Suppressor macrophage treated with lipopolysaccharide for 4 hours (primary cell): Measurements from ENCODE around the gene SH2D3A.
"Not testable (repeated sequence)": the region's sequence is repeated elsewhere in the genome, so short reads cannot be mapped to it uniquely, and the experiment has no call there.

Experiments
- DNase-seq: peaks from one replicate; pipeline ENCODE4 v3.0.0-alpha.2; 2020

SH2D3A gene

DNA sequence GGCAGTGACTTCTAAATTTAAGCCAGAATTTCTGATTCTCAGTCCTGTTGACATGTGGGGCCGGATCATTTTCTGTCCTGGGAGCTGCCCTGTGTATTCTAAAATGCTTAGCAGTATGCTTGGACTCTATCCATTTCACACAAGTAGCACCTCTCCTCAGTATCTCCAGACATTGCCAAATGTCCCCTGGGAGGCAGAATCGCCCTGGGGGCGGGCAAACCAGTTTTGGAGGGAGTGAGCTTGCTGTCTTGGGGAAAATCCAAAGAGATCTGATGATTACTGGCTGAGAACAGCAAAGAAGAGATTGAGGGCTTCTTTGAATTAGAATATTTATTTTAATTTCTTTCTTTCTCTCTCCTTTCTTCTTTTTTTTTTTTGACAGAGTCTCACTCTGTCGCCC, 21.7 kb upstream of the SH2D3A start:
- no peak for DNase-seq

DNA sequence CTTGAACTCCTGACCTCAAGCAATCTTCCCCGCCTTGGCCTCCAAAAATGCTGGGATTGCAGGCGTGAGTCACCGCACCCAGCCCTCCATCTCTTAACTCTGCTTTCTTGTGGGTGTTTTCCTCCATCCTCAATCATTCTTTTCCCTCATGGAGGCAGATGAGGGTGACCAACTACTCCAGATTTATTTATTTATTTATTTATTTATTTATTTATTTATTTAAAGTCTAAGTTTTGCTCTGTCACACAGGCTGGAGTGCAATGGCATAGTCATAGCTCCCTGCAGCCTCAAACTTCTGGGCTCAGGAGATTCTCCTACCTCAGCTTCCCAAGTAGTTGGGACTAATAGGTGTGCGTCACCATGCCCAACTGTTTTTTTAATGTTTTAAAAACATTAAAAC, 20.2 kb upstream of the SH2D3A start:
- no peak for DNase-seq

DNA sequence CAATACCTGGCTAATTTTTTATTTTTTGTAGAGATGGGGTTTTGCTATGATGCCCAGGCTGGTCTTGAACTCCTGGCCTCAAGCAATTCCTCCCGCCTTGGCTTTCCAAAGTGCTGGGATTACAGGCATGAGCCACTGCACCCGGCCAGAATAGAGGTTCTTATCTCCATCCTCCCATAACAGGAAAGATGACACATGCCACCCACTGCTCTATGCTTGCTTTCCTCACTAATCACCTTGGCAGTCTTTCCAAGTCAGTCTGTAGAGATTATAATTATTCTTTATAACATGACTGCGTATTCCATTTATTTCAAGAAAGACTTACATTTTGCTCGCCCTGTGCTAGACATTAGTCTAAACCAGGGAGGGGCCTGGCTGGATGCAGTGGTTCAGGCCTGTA, 12.0 kb upstream of the SH2D3A start:
- DNase-seq, result no peak

DNA sequence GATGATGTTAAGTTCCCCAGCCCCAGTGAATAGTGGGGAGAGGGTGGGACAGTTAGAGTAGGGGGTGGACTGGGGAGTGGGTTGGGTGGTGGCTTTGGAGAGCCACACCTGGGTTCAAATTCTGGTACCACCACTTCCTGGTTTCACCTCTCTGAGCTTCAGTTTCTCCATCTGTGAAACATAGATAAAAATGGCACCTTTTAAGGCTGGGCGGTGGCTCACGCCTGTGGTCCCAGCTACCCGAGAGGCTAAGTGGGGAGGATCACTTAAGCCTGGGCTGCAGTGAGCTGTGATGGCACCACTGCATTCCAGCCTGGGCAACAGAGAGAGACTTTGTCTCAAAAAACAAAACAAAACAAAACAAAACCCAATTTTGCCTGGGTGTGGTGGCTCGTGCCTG, 11.2 kb upstream of the SH2D3A start:
- no peak for DNase-seq

DNA sequence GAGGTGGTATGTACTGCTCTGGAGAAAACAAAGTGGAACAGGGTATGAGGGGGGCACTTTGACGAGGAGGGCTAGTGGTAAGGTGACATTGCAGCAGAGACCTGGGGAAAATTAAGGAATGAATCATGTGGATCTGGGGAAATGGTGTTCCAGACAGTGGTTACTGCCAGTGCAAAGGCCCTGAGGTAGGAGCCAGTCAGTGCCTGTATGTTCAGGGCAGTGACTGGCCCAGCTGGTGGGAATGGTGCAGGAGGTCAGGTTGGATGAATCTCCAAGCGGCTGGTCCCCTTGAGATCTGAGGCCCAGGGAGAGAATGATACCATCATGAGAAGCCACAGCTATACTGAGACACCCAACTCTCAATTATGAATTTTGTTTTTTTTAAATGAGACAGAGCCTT, 10.2 kb upstream of the SH2D3A start:
- no peak for DNase-seq

DNA sequence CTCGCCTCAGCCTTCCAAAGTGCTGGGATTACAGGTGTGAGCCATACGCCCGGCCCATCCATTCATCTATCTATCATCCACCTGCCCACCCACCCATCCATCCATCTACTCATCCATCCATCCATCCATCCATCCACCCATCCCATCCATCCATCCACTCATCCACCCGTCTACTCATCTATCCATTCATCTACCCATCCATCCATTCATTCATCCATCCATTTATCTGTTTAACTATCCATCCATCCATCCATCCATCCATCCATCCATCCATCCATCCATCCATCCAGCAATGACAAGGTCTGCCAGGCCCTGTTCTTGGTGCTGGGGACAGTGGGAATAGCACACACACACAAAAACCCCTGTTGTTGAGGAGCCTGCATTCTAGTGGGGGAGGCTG, 9.8 kb upstream of the SH2D3A start:
- DNase-seq, result no peak

DNA sequence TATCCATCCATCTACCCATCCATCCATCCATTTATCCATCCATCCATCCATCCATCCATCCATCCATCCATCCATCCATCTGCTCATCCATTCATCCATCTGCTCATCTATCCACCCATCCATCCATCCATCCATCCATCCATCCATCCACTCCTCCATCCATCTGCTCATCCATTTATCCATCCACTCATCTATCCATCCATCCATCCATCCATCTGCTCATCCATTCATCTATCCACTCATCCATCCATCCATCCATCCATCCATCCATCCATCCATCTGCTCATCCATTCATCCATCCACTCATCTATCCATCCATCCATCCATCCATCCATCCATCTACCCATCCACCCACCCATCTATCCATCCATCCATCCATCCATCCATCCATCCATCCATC, 8.8 kb upstream of the SH2D3A start:
- not testable (repeated sequence) for DNase-seq

DNA sequence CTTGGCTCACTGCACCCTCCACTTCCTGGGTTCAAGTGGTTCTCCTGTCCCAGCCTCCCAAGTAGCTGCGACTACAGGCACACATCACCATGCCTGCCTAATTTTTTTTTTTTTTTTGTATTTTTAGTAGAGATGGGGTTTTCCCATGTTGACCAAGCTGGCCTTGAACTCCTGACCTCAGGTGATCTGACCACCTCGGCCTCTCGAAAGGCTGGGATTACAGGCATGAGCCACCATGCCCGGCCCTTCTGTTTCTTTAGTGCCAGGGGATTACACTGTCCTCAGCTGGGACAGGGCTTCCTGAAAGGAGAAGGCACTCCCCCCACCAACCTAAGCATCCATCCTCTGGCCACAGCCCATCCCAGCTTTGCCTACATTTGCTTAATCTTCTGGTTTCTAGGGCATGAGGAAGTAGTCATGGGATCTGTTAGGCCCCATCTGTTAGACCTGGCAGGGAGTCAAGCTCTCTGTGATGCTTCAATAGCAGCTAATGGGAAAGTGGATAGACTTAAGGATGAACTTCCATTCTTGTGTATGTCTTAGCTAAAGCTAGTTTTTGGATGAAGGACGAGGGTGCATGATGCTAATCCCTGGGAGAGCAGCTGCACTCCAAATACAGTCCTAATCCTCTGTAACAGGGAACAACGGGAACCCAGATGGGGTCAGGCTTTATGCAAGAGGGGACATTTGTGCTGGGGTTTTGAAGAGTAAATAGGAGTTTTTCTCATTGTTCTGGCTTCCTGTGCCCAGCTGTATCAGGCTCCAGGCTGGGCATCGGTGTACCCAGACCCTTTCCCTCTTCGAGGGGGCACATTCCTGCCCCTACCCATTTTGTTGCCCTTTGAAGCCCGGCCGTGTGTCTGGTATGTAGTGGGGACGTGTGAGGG, 7.8 kb upstream of the SH2D3A start:
- peak; percentile 80 for DNase-seq

DNA sequence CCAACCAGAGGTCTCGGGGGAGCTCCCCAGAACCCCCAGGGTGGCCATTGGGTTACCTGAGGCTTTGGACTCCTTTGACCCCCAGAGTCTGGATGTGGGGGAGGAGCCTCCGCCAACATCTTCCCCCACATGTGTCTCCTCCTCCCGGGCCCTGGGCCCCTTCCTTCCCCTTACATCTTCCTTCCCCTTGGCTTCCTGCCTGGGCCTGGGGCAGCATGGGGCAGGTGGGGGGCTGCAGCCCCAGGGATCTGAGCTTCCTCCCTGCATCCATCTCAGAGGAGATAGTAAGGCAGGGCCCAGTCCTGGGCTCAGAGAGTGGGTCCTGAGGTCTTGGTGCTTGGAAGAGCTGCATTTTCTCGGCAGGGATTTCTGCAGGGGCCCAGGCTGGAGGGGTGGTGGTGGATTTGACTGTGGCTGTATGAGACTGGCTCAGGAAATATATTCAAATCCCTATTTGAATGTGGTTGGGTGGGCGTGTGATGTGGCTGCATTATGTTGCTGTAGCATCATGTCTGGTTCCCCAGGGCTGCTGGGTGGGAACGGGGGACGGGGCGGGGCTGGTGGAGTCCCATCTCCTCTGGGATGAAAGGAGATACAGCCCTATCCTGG, 6.2 kb upstream of the SH2D3A start:
- peak; percentile 67 for DNase-seq

DNA sequence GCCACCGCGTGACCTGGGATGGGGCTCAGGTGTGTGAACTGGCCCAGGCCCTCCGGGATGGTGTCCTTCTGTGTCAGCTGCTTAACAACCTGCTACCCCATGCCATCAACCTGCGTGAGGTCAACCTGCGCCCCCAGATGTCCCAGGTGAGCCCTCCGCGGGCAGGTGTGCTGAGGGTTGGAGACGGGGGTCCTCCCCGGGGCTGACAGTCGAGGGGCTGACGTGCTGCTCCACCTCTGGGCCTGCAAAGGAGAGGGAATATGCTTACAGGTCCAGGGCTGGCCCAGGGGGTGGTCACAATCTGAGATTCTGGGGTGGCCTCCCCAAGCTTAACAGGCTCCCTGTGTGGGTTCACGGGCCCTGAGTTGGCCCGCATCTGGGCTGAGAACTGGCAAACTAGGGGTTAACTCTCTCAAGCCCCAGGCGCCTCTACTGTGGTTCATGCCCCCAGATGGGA, 5.7 kb upstream of the SH2D3A start:
- no peak for DNase-seq

DNA sequence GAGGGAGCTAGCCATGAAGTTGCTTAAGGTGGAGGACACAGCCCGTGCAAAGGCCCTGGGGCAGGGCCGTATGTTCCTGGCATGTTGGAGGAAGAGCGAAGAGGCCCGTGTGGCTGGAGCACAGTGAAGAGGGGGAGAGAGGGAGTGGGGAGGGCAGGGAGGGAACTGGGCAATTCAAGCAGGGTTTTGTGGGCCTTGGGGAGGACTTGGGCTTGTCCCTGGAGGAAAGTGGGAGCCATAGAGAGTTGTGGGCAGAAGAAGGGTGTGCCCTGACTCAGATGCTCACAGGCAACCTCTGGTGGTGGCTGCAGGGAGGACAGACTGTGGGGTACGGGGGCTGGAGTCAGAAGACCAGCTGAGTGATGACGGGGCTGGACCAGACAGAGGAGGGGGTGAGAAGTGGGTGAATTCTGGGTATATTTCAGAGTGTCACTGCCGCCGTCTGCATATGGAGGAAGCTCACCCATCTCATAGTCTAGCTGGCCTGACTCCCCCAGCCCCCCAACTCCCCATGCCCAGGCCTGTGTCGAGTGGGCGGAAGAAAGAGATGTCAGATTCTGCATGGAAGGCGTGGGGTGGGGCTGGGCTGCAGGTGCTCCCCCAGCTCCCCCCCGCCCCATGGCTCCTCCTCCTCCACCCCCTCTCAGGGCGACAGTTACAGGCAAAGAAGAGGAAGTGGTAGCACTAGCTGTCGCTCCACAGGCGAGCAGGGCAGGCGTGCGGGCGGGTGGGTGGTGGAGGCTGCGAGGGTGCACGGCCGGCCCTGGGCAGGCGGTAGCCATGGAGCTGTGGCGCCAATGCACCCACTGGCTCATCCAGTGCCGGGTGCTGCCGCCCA, 5.0 kb upstream of the SH2D3A start, which contains the start of gene VAV1:
Gene VAV1 (plus strand): TSS at position 681 of the 838 bp plus-strand sequence. CDS start 100 bp downstream, at position 781.
- peak; percentile 91 for DNase-seq

DNA sequence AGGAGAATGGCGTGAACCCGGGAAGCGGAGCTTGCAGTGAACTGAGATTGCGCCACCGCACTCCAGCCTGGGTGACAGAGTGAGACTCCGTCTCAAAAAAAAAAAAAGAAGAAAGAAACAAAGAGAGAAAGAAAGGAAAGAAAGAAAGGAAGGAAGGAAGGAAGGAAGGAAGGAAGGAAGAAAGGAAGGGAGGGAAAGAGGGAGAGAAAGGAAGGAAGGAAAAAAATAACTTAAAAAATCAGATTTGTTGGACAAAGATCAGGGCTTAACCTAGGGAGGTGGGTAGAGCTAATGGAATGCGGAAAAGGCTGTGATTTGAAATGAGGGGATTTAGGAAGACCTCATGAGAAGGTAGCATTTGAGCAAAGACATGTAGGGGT, 4.4 kb upstream of the SH2D3A start:
- DNase-seq, result not testable (repeated sequence)

DNA sequence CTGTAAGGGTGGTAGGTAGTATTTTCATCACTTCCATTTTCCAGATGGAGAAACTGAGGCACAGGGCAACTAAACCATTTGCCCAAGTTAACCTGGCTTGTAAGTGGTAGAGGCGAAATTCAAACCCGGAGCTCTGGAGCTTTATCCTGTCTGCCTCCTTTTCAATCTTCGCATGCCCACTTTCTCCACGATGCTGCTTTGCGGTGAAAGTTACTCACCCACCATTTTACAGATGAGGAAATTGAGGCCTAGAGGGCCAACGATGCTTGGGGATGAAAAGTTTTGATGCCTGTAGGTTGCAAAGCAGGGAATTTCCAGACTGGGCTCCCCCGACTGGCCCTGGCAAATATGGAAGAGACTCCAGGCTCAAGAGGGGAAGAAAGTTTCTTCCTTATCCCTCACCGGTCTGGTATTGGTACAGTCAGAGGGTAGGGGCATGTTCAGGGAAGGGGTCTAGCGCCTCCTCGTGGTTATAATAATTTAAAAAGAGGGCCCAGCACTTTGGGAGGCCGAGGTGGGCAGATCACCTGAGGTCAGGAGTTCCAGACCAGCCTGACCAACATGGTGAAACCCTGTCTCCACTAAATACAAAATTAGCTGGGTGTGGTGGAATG, 1.9 kb upstream of the SH2D3A start:
- DNase-seq, result peak; percentile 71

DNA sequence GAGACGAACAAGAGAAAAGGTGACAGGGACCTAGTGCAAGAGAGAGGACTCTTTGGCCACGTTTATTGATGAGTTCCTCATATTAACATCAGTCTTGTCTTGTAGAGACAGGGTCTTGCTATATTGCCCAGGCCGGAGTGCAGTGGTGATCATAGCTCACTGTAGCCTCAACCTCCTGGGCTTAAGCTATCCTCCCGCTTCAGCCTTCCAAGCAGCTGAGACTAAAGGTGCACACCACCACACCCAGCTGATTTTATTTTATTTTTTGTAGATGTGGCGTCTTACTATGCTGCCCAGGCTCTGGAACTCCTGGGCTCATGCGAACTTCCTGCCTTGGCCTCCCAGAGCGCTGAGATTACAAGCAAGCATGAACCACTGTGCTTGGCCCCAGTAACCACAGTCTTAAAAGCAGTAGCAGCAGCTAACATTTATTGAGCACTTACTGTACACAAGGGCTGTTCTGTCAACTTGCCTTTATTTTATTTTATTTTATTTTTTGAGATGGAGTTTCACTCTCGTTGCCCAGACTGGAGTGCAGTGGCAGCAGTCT, 1.1 kb upstream of the SH2D3A start:
- no peak for DNase-seq

DNA sequence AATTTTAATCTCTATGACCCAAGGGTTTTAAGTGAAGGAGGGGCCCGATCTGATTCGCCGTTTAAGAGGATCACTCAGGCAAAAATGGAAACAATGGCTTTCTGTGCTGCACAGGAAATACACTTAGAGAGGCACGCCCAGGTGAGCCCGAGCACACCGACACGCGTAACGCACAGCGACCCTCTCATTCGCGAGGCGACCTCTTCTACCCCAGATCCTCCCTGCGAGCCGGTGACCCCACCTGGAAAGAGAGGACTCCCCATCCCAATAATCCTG, 216 bp downstream of the SH2D3A start:
- DNase-seq, result no peak

DNA sequence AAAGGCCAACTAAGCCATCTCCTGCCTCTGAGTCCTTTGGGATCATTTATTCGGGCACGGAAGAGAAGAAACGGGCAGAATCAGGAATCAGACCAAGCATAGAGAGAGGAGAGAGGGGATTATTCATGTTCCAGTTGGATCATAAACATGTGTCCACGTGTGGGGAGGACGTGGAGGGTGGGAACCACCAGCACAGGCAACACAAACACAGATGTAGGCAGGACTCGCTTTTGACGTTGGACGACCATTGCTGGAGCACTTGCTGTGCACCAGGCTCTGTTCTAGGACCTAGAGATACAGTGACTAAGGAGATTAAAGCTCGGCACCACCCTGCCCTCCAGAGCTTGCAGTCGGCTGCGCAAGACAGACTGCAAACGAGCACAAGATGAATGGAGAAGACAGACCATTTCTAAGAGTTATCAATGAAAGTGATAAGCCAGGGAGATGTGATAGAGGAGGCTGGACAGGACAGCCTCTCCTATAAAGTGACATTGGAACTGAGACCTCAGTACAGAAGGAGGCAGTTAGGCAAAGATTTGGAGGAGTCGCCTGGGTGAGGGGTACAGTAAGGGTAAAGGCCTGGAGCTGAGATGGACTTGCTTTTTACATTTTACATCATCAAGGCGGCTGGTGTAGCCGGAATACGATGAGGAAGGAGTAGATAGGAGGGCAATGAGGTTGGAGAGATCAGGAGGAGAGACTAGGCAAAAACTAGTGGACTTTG, 716 bp downstream of the SH2D3A start:
- no peak for DNase-seq

DNA sequence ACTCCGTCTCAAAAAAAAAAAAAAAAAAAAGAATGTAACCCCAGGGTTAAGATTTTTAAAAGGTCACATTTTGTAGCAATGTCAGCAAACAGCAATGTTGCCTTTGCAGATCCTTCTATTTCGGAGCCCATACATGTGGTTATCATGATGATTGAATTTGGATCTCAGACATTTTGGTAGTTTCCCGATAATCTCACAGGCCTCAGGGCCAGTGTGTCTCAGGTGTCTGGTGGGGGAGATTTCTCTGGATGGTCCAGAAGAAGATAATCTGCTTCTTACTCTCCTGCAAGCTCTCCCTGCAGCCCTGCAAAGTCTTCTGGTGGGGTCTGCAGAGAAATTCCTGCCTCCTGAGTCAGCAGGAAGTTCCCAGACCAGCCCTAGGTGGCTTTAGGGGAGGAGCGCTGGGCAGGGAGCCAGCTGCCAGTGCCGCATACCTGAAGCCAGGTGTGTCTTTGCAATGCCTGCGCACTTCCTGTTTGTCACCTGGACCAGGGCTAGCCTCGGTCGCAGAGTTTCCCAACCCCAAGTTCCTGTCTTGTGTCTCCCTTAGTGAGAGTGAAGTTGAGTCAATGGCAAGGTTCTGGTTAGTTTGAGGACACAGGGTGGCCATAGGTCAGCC, 1.4 kb downstream of the SH2D3A start:
- DNase-seq, result no peak

DNA sequence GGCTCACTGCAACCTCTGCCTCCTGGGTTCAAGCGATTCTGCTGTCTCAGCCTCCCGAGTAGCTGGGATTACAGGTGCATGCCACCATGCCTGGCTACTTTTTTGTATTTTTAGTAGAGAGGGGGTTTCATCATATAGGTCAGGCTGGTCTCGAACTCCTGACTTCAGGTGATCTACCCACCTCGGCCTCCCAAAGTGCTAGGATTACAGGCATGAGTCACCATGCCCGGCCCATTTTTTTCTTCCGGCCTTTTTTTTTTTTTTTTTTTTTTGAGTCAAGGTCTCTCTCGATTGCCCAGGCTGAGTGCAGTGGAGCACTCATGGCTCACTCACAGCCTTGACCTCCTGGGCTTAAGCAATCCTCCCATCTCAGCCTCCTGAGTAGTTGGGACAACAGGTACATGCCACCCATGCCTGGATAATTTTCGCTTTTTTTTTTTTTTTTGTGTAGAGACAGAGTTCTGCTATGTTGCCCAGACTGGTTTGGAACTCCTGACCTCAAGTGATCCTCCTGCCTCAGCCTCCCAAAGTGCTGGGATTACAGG, 4.9 kb downstream of the SH2D3A start:
- DNase-seq, result not testable (repeated sequence)

DNA sequence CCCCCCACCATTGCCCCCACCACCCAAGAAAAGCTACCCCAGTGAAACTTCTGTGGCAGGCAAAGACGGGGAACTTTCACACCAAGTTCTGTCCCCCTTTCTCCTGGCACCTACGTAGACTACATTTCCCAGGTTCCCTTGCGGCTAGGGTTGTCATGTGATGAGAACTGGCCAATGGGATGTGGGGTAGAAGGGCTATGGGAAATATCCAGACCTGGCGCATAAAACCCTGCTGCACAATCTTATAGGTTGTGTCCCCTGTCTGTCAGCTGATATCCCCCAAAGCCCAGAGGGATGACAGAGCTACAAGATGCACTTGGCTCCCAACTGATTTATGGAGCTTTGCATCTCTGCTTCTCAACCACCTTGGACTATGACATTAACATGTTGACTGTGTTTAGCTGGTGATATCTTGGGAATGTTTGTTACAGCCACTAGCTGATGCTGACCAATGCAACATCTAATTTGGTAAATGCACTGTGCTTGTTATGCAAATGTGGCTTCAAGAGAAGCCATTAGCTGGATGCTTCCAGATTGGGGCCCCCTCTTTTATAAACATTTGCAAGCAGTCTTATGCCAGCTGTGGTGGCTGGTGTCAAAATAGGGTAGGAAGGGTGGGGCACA, 6.1 kb downstream of the SH2D3A start:
- no peak for DNase-seq

DNA sequence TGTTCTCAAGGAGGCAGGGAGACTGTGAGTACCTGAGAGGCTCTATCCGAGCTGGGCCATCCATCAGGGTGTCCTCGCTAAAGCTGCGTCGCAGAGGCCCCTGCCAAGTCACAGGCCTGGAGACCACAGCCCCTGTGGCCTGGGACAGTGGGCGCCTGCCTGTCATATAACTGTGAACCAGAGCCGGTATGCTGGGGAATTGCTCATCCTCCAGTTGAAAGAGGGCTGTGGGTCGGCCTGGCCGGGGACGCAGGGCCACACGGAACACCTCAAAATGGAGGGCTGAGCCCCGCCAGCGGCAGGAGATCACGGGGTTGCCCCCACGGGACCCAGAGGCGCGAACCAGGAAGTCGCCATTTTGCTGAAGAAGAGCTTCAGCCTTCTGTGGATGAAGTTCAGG, 6.6 kb downstream of the SH2D3A start:
- DNase-seq, result no peak
